Astrocyte (in vitro differentiated cells and primary cell): ENCODE measurements around the gene CD9. TPM values are rescaled to one million over a fixed set of nuclear protein-coding genes. Genes with fewer than 3 reads are reported as not detected.
A peak's percentile ranks its signal among the peaks of the same experiment; 100 is the strongest.

Experiments used
- DNase-seq: peaks from one replicate; pipeline ENCODE4 v3.0.0-alpha.2; 2010; ENCODE audit warnings: low read depth
- FAIRE-seq: peaks from 2 replicates; lab custom pipeline; 2011; peaks lifted over from hg19 to GRCh38; lab: Jason Lieb, UNC
- H2AFZ ChIP-seq: 2 replicates; pipeline ENCODE4 v1.6.0; 2012; ENCODE audit warnings: low read depth, low read length, inconsistent platforms
- H3K27ac ChIP-seq: 2 replicates; pipeline ENCODE4 v1.5.1; 2011; ENCODE audit warnings: low read depth, low read length, inconsistent platforms
- H3K27me3 ChIP-seq: 2 replicates; pipeline ENCODE4 v1.6.0; 2011; ENCODE audit warnings: low read length, inconsistent platforms; ENCODE audit not compliant: insufficient read depth
- H3K36me3 ChIP-seq: 2 replicates; pipeline ENCODE4 v1.5.1; 2011; ENCODE audit warnings: low read length, inconsistent platforms; ENCODE audit not compliant: insufficient read depth
- H3K4me1 ChIP-seq: 2 replicates; pipeline ENCODE4 v1.5.1; 2011; ENCODE audit warnings: low read length, inconsistent platforms; ENCODE audit not compliant: insufficient read depth
- H3K4me2 ChIP-seq: 2 replicates; pipeline ENCODE4 v1.6.0; 2012; ENCODE audit warnings: low read length, inconsistent platforms
- H3K4me3 ChIP-seq: 2 replicates; pipeline ENCODE4 v1.5.1; 2011; ENCODE audit warnings: low read depth, mild to moderate bottlenecking, low read length, inconsistent platforms; ENCODE audit not compliant: insufficient read depth
- H3K79me2 ChIP-seq: 2 replicates; pipeline ENCODE4 v1.6.0; 2012; ENCODE audit warnings: mild to moderate bottlenecking, low read length, inconsistent platforms; ENCODE audit not compliant: insufficient read depth
- H3K9ac ChIP-seq: 2 replicates; pipeline ENCODE4 v1.6.0; 2012; ENCODE audit warnings: mild to moderate bottlenecking, low read length, inconsistent platforms
- H3K9me3 ChIP-seq: 2 replicates; pipeline ENCODE4 v1.5.1; 2012; ENCODE audit warnings: low read depth, mild to moderate bottlenecking, low read length, inconsistent platforms; ENCODE audit not compliant: insufficient read depth
- H4K20me1 ChIP-seq: 2 replicates; pipeline ENCODE4 v1.6.0; 2012; ENCODE audit warnings: low read length, inconsistent platforms; ENCODE audit not compliant: insufficient read depth
- H3K27ac Mint-ChIP-seq: one replicate; pipeline ENCODE4 v1.8.0; 2021; ENCODE audit warnings: mild to moderate bottlenecking, mixed read lengths; ENCODE audit not compliant: unreplicated experiment
- H3K27me3 Mint-ChIP-seq: one replicate; pipeline ENCODE4 v1.8.0; 2021; ENCODE audit warnings: low read depth, mixed read lengths; ENCODE audit not compliant: unreplicated experiment
- H3K36me3 Mint-ChIP-seq: one replicate; pipeline ENCODE4 v1.8.0; 2021; ENCODE audit warnings: low read depth, mixed read lengths; ENCODE audit not compliant: unreplicated experiment
- H3K4me1 Mint-ChIP-seq: one replicate; pipeline ENCODE4 v1.8.0; 2021; ENCODE audit warnings: low read depth, mixed read lengths; ENCODE audit not compliant: unreplicated experiment
- H3K4me3 Mint-ChIP-seq: one replicate; pipeline ENCODE4 v1.8.0; 2021; ENCODE audit warnings: mild to moderate bottlenecking, moderate library complexity, mixed read lengths; ENCODE audit not compliant: unreplicated experiment
- H3K9me3 Mint-ChIP-seq: one replicate; pipeline ENCODE4 v1.8.0; 2021; ENCODE audit warnings: mild to moderate bottlenecking, mixed read lengths; ENCODE audit not compliant: unreplicated experiment
- EZH2 ChIP-seq: IDR thresholded peaks from 2 replicates; pipeline ENCODE4 v1.6.1; 2012; ENCODE audit warnings: mild to moderate bottlenecking, low read length, inconsistent platforms; ENCODE audit not compliant: insufficient read depth
- total RNA-seq: library from RNA; stranded (reverse); gene quantifications from 2 replicates; pipeline ENCODE4 v1.2.1, GENCODE V29; 2021
- TF ChIP-seq, protein P1 (sequence below): IDR thresholded peaks from 2 replicates; pipeline ENCODE4 v1.5.1; 2011; ENCODE audit warnings: low read depth, mild to moderate bottlenecking, inconsistent platforms, low read length, moderate library complexity; ENCODE audit not compliant: insufficient read depth

CD9 gene
- total RNA-seq, 1 donor from 2014 or later = 52.2 TPM

DNA sequence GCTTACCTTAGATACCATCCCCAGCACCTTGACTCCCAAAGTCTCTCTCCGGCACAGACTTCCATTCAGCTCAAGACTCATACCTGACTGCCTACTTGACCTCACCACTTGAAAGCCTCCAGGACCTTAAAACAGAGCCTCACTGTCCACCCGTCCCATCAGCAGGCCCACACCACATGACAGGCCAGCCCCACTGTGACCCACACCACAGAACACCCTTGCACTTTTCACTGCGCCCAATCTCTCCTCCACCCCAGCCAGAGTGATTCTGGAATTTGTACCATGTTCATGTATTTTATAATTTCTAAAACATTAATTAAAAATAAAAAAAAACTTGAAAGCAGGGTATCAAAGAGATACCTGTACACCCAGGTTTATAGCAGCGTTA is 82.2 kb downstream of the CD9 start:
- Histone ChIP-seq H3K9ac (no peak overlapping the region), H2AFZ (no peak overlapping the region), H3K36me3 (no peaks in the 10 kb centered on the region), H3K4me2 (no peak overlapping the region), H3K4me1 (peaks cover 43% of the 10 kb centered on the region), H3K9me3 (no peaks in the 10 kb centered on the region), H4K20me1 (no peaks in the 10 kb centered on the region), H3K27me3 (no peaks in the 10 kb centered on the region), H3K79me2 (no peaks in the 10 kb centered on the region), H3K4me3 (no peak overlapping the region), H3K27ac (no peak overlapping the region)
- Mint-ChIP-seq H3K36me3 (no peaks in the 10 kb centered on the region), H3K4me1 (peaks cover 22% of the 10 kb centered on the region), H3K4me3 (peak overlapping the region; percentile 60), H3K27me3 (no peaks in the 10 kb centered on the region), H3K9me3 (no peaks in the 10 kb centered on the region), H3K27ac (no peak overlapping the region)
- TF ChIP-seq, protein P1, sequence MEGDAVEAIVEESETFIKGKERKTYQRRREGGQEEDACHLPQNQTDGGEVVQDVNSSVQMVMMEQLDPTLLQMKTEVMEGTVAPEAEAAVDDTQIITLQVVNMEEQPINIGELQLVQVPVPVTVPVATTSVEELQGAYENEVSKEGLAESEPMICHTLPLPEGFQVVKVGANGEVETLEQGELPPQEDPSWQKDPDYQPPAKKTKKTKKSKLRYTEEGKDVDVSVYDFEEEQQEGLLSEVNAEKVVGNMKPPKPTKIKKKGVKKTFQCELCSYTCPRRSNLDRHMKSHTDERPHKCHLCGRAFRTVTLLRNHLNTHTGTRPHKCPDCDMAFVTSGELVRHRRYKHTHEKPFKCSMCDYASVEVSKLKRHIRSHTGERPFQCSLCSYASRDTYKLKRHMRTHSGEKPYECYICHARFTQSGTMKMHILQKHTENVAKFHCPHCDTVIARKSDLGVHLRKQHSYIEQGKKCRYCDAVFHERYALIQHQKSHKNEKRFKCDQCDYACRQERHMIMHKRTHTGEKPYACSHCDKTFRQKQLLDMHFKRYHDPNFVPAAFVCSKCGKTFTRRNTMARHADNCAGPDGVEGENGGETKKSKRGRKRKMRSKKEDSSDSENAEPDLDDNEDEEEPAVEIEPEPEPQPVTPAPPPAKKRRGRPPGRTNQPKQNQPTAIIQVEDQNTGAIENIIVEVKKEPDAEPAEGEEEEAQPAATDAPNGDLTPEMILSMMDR = no peak
- TF ChIP-seq EZH2 = no peak
- FAIRE-seq (no peak), DNase-seq (no peak)

DNA sequence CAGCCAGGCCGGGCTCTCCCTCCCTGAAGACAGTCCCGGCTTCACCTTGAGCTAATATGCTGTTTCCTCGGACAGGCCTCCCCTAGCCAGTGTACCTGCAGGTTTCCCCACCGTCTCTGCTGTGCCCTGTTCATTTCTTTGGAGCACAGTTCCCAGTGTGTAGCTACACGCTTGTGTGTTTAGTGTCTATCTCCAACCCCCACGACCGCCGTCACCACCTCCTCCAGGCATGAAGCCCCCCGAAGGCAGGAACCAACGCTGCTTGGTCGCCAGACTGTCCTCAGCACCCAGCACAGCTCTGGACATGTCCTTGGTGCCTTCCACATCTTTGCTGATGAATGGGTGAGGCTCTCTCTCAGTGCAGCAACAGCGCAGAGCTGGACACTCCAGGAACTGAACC is 84.1 kb downstream of the CD9 start:
- H3K27ac ChIP-seq = no peak overlapping the region
- H3K4me1 Mint-ChIP-seq = peaks cover 21% of the 10 kb centered on the region
- no peak for TF ChIP-seq EZH2
- TF ChIP-seq, protein P1 = no peak

GRCh38 chr12:6285063-6285477 is 84.9 kb downstream of the CD9 start:
- no peaks in the 10 kb centered on the region for H3K9me3 ChIP-seq
- H3K4me1 ChIP-seq = peaks cover 30% of the 10 kb centered on the region
- no peaks in the 10 kb centered on the region for H3K27me3 ChIP-seq
- DNase-seq = no peak
- FAIRE-seq = peak; percentile 96
- no peak for TF ChIP-seq EZH2
- TF ChIP-seq, protein P1 = peak; percentile 98
- peak overlapping the region; percentile 44 for H3K9ac ChIP-seq
- no peaks in the 10 kb centered on the region for H3K79me2 ChIP-seq
- no peaks in the 10 kb centered on the region for H4K20me1 ChIP-seq
- no peak overlapping the region for H3K4me2 ChIP-seq
- no peak overlapping the region for H3K4me3 ChIP-seq
- Mint-ChIP-seq H3K36me3 (no peaks in the 10 kb centered on the region), H3K9me3 (peaks cover 6% of the 10 kb centered on the region), H3K4me3 (no peak overlapping the region), H3K4me1 (peaks cover 13% of the 10 kb centered on the region), H3K27ac (peak overlapping the region; percentile 75), H3K27me3 (no peaks in the 10 kb centered on the region)
- peak overlapping the region; percentile 63 for H3K27ac ChIP-seq
- peak overlapping the region; percentile 18 for H2AFZ ChIP-seq
- H3K36me3 ChIP-seq = no peaks in the 10 kb centered on the region

More for the DNA sequence above, 84.1 kb downstream of the CD9 start:
- H2AFZ ChIP-seq = no peak overlapping the region
- H3K9ac ChIP-seq = no peak overlapping the region
- Mint-ChIP-seq H3K4me3 (no peak overlapping the region), H3K27me3 (no peaks in the 10 kb centered on the region), H3K9me3 (no peaks in the 10 kb centered on the region), H3K27ac (peak overlapping the region; percentile 50), H3K36me3 (no peaks in the 10 kb centered on the region)
- H3K4me2 ChIP-seq = no peak overlapping the region
- no peaks in the 10 kb centered on the region for H3K36me3 ChIP-seq
- peaks cover 38% of the 10 kb centered on the region for H3K4me1 ChIP-seq
- no peaks in the 10 kb centered on the region for H3K27me3 ChIP-seq
- H3K79me2 ChIP-seq = no peaks in the 10 kb centered on the region
- no peaks in the 10 kb centered on the region for H3K9me3 ChIP-seq
- no peak for DNase-seq
- FAIRE-seq = no peak
- no peak overlapping the region for H3K4me3 ChIP-seq
- no peaks in the 10 kb centered on the region for H4K20me1 ChIP-seq
